ENCODE data around the gene RBM6.

DNA sequence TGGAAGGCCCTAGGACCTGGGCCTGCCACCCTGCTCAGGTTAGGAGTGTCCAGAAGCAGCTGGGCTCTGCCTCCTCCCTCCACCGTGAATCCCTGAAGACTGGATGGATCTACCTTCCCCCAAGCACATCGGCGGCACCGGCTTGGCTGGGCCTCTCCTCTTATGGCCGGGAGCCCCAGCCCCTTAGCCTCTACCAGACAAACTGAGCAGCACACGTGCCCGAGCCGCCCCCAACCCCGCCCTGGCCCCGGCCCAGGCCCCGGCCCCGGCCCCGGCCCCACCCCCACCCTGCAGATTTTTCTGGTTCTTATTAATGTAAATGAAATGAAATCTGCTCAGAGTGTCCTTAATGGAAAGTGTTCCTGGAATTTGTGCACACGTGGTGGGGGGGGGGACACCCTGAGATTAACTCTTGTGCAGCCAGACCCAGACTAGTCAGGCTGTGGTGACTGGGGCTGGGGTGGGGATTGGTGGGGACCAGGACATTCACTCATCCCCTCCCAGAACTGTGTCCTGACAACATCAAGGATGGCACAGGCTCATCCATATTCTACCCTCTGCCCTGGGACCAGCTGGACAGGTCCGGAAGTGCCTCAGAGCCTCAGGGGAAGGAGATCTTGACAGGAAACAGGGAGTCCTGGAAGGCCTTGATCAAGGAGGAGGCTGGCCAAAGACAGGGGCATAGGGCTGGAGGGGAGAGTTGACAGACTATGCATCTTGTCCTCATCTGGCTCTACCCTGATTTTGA is 184.3 kb downstream of the RBM6 start:
- TF ChIP-seq, protein P1, sequence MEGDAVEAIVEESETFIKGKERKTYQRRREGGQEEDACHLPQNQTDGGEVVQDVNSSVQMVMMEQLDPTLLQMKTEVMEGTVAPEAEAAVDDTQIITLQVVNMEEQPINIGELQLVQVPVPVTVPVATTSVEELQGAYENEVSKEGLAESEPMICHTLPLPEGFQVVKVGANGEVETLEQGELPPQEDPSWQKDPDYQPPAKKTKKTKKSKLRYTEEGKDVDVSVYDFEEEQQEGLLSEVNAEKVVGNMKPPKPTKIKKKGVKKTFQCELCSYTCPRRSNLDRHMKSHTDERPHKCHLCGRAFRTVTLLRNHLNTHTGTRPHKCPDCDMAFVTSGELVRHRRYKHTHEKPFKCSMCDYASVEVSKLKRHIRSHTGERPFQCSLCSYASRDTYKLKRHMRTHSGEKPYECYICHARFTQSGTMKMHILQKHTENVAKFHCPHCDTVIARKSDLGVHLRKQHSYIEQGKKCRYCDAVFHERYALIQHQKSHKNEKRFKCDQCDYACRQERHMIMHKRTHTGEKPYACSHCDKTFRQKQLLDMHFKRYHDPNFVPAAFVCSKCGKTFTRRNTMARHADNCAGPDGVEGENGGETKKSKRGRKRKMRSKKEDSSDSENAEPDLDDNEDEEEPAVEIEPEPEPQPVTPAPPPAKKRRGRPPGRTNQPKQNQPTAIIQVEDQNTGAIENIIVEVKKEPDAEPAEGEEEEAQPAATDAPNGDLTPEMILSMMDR (IDR thresholded peaks at IDR 0.05; ENCODE audit: low read length), result no peak
- no peak for TF ChIP-seq EZH2 (IDR thresholded peaks at IDR 0.05; ENCODE audit: borderline replicate concordance, low read length)

All from OCI-LY1 (cell line).